ENCODE measurements around the gene TDP2.

TDP2 gene

GRCh38 chr6:24606200-24606930, 60.3 kb downstream of the TDP2 start:
- in situ Hi-C loops (cut with MboI; ENCODE audit: low sequenced_read_pairs): no loop called here

- in situ Hi-C loops (cut with MboI; ENCODE audit: low sequenced_read_pairs): no loop called here
Observed at GRCh38 chr6:24603241-24603640, 63.5 kb downstream of the TDP2 start.

GRCh38 chr6:24600903-24601302, 65.8 kb downstream of the TDP2 start:
- in situ Hi-C loops (cut with MboI; ENCODE audit: low sequenced_read_pairs): no loop called here
